ENCODE measurements around the gene PANK4. TPM values are rescaled to one million over a fixed set of nuclear protein-coding genes. Genes with fewer than 3 reads are reported as not detected.

Gene PANK4
- total RNA-seq, 1 donor from 2014 or later, result 37.1 TPM

DNA sequence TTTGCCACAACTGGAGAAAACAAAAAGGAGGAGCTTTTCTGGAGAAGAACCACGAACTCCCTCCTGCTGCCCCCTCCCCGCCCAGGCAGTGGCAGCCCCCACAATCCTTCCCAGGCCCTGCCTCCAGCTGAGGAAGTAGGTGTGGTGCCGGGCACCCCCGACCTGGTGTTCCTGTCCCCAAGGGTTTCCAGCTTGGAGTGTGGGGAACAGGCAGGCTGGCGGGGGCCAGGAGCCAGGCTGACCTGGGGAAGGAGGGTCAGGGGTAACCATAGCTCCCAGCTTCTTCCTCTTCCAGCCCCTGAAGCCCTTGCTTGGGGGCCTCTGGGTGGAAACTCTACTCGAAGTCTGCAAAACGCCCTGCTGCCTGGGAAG lies 7.9 kb upstream of the PANK4 start:
- intact Hi-C loops (cut with DNase I), result no loop called here

DNA sequence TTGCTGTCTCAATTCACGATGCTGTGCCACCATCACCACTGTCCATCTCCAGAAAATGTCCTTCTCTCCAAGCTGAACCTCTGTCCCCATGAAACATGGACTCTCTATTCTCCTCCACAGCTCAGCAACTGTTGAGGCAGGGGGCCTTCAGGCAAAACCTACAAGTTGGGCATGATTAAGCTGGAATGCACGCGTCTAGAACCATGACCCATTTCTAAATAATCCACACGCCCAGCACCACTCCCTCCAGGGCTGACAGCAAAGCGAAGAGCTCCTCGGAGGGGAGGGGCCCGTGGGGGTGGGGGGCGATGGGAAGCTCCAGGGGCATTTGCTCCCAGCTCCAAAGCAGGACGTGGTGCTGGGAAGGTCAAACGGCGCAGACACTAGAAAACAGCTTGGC lies 7.0 kb upstream of the PANK4 start:
- no peak for DNase-seq (ENCODE audit: low spot score)
- intact Hi-C loops (cut with DNase I), result no loop called here

More for the DNA sequence above, 7.9 kb upstream of the PANK4 start:
- DNase-seq (ENCODE audit: low spot score), result no peak

DNA sequence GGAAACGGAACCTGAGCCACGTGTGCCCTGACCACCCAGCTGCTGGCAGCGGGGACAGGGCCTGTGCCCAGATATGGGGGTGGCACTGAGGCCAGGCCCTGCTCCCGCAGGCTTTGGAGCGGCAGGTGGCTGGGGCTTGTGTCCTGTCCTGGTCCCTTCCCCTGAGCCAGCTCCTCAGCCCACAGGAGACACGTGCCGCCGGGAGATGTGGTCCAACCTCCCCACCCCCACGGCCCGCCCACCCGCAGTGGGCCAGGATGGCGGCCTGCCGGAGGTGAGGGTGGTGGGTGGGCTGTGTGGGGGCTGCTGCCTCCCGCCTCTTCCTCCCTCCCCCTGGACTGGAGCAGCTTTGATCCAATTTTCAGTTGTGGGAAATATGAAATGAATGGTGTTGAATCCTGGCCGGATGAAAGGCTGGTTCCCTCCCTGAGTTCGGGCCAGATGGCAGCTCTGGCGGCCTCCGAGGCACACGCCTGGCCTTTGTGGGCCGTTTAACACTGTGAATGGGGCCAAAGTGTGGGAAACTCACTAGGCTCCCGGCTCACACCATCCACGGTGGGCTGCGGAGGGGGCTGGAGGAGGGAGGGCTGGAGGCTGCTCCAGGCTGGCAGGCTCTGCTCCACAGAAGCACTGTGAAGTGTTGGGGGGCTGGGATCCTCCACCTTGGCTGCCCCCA lies 6.2 kb upstream of the PANK4 start:
- no peak for DNase-seq (ENCODE audit: low spot score)
- intact Hi-C loops (cut with DNase I), result no loop called here

DNA sequence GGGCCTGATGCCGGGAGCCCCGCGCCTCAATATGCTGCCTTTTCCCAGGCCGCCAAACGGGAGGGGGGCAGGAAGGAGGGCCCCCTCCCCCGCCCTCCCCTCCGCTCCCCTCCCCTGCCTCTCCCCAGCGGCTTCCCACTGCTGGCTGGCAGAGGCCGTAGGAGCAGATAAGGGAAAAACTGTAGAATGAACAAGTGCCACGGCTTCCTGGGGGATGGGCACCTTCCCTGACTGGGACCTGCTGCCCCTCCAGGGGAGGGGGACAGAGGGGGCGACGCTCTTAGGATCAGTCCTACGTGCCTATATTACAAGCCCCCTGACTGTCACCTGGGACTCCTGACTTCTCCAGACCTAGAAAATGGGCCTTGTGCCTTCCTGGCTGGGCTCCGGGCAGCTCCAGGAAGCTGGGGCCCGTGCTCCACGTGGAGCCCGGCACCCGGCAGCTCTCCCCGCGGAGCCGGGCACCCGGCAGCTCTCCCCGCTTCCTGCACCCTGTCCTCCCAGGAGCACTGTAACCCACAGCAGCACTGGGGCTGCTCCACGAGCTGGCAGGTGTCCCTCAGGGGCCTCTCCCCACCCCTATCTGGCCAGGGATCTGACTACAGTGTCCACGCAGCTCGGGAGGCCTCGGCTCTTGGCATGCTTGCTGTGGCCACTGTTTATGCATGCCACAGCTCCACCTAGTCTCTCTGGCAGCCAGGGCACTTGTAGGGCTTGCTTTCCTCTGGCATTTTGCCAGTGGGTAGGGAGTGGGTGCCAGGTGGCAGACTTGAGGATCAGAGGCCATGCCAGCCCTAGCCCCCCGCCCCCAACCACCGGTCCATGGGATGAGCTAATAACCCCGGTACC lies 4.3 kb upstream of the PANK4 start:
- intact Hi-C loops (cut with DNase I), result loop anchor here (1.0 kb wide), 1 partner anchor 17 kb away; no protein-coding TSS in a partner anchor
- no peak for DNase-seq (ENCODE audit: low spot score)

DNA sequence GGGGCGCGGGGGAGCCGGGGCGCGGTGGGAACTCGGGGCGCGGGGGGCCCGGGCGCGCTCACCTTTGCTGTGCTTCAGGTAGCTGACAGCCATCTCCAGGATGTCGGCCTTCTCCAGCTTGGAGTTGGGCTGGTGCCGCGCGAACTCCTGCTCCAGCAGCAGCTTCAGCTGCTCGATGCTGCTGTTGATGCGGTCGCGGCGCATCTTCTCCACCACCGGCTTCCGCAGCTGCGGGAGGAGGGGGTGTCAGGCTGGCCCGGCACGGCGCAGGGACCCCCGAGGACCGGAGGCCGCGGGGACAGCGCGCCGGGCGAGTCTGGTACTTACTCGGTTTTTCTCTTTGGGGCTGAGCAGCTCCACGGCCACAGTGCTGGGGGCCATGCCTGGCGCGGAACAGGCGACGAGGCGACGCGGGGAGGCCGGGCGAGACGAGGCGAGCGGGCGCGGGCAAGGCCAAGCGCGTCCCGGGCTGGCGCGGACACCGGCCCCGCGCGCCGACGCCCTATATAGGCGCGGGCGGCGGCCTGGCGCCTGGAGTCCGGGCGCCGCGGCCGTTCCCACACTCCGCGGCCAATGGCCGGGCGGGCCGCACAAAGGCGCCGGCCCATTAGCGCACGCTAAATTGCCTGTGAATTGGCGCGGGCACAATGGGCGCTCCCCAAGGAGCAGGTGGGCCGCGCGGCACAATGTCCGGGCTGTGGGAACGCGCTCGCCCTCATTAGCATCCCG lies 3.6 kb upstream of the PANK4 start, which contains the start of gene HES5:
Gene HES5 (minus strand): TSS at position 480 of the 729 bp plus-strand sequence. CDS start 99 bp downstream, at position 381.
- no peak for DNase-seq (ENCODE audit: low spot score)
- intact Hi-C loops (cut with DNase I), result loop anchor here (1.0 to 10.0 kb wide), 4 partner anchors 17 to 215 kb away; partner anchors contain the start of gene PRXL2B

DNA sequence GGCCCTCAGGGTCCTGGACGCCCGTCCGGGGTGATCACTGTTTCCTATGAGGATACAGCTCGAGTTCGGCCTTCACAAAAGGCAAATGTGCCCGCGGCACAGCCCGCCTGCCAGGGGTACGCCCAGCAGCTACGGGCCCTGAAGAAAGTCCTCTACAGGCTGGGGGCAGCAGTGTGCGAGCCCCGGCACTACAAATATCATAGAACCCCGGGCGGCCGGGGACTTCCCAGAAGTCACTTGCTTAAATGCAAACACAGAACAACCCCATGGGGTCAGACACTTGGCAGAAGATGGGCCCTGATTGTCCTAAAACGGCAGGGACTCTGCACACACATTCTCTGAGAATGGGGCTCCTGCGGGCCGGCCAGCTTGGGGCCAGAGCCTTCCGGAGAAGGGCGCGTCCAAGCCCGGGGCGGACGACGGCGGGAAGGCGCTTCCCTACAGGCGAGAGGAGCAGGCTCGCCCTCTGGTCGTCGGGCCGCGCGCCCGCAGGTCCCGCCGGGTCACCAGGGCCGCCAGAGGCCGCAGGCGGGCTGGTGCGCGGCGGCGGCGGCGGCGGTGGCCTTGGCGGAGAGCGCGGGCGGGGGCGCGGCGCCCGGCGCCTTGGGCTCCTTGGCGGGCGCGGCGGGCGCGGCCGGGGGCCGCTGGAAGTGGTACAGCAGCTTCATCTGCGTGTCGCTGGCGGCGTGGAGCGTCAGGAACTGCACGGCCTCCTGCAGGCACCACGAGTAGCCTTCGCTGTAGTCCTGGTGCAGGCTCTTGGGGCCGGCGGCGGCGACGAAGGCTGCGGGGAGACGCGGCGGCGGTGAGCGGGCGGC lies 2.8 kb upstream of the PANK4 start:
- no peak for DNase-seq (ENCODE audit: low spot score)
- intact Hi-C loops (cut with DNase I), result loop anchor here (5.0 to 10.0 kb wide), 3 partner anchors 58 to 214 kb away; partner anchors contain the start of gene PRXL2B

DNA sequence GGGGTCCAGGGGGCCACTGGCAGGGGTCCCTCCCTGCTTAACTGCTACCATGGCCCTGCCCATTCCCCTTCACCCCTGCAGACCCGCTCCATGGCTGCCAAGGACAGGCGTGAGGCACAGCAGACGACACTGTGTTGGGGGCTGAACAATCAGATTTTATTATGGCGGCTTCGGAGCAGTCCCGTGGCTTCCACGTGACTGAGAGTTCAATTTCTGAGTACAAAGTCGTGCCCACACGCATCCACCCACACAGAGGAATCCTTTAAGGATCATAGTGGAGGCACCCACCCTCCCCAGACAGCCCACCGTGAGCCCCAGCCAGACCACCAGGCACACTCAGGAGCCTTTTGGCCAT lies 2.2 kb upstream of the PANK4 start:
- DNase-seq (ENCODE audit: low spot score), result no peak
- intact Hi-C loops (cut with DNase I), result loop anchor here (5.0 to 10.0 kb wide), 3 partner anchors 59 to 214 kb away; partner anchors contain the start of gene PRXL2B

DNA sequence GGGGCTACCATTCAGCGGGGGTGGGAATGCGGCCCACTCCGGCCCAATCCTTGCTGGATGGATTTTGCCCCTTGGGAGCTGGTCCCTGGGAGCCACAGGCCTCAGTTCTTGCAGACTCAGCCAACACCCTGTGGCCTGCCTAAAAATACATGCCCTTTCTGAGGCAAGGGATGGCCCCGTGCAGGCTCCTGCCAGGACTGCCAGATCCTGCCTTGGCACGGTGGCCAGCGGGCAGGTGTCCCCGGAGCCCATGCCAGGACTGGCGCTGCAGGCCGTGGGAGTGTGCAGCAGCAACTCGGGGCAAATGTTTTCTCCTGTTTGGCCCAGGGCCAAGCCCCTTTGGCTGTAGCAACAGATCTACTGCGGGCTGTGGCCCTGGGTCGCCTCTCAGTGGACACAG lies 1.6 kb upstream of the PANK4 start:
- intact Hi-C loops (cut with DNase I), result loop anchor here (5.0 to 10.0 kb wide), 3 partner anchors 59 to 213 kb away; partner anchors contain the start of gene PRXL2B
- DNase-seq (ENCODE audit: low spot score), result peak; percentile 85

DNA sequence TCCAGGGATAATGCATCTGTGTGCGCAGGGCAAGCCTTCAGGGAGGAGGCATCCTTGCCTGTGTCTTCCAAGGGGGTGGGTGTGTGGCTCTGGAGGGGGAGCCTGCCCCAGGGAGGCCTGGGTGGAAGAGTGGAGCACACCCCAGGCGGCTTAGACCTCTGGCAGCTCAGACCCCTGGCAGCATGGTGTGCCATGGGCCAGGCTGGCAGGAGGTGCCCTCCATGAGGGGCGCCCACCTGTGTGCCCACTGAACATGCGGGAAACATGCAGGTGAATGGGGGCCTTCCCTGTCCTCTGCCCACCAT lies 1.1 kb upstream of the PANK4 start:
- intact Hi-C loops (cut with DNase I), result loop anchor here (1.0 to 10.0 kb wide), 4 partner anchors 60 to 213 kb away; partner anchors contain the start of genes PEX10 and PRXL2B
- no peak for DNase-seq (ENCODE audit: low spot score)

DNA sequence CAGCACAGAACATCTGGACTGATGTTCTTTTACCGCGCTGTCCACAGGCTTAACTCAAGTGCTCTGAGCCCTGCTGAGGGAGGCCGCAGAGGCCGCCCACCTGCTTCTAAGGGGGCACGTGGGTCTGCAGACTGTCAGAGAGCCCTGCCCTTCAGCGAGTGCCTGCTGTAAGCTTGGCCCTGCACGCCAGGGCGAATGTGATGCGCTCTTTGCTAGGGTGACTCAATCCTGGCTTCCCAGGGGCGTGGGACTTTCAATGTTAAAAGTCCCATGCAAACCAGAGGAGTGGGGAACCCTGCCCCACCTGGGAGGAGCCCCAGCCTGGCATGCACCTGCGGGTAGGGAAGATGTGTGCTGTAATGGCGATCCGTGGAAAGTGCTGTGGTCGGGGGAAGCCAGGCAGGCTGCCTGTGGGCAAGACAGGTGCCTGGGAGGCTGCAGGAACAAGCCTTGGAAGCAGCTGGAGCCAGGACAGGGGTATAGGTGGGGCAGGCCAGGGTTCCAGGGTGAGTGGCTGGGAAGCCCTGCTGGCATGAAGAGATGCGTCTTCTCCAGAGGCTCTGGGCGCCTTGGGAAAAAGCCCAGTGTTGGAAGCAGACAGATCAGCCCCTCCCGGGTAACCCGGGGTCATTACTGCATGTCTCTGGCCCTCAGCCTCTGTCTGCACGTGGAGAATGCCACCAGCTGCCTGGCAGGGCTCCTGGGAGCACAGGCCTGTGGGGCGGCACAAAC lies 594 bp upstream of the PANK4 start:
- no peak for DNase-seq (ENCODE audit: low spot score)
- intact Hi-C loops (cut with DNase I), result loop anchor here (1.0 to 10.0 kb wide), 4 partner anchors 60 to 212 kb away; partner anchors contain the start of genes PEX10 and PRXL2B

DNA sequence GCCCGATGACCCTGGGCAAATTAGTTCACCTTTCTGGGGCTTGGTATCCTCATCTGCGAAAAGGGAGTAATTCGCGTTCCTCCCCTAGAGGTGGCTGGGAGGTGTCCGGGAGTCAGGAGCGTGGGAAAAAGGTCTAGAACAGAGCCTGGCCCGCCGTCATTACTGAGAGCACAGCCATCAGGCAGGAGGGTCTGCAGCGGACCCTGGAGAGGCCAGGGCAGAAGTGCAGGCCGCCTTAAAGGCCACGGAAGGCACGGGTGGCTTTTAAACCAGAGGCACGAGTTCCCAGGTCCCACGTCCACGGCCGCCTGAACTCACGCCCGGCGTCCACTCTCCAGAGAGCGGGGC lies 850 bp downstream of the PANK4 start:
- DNase-seq (ENCODE audit: low spot score), result no peak
- intact Hi-C loops (cut with DNase I), result loop anchor here (5.0 to 10.0 kb wide), 3 partner anchors 62 to 211 kb away; partner anchors contain the start of gene PRXL2B

DNA sequence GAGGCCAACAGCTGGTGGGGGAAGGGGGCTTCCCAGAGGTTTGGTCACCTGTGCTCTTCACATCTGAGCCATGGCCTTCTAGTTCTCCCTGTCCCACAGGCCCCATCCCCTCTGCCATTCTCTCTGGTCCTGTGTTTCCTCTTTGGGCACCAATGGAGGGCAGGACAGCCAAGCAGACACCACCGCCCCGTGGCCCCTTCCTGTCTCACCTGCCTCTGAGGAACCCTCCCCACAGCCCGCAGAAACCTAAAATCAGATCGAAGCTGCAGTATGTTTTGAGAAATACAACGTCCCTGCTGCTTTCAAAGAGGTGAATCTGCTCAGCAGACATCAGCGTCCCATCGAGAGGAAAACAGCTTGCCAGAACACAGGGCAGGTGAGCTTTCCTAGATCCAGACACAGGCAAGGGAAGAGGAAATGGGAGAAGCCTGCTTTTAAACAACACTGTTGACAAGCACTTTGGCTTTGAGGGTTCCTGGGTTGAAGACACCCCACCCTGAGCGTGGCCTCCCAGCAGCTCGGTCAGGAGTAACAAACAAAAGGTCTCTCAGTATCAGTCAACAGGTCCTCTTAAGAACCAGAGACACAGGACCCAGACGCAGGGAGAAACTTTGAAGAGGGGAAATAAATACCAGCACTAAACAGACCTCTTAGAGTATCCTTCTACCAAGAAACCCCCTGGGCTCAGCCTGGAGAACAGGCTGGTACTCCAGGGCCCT lies 2.3 kb downstream of the PANK4 start:
- DNase-seq (ENCODE audit: low spot score), result no peak
- intact Hi-C loops (cut with DNase I), result loop anchor here (10.0 kb wide), 2 partner anchors 121 to 209 kb away; no protein-coding TSS in a partner anchor

DNA sequence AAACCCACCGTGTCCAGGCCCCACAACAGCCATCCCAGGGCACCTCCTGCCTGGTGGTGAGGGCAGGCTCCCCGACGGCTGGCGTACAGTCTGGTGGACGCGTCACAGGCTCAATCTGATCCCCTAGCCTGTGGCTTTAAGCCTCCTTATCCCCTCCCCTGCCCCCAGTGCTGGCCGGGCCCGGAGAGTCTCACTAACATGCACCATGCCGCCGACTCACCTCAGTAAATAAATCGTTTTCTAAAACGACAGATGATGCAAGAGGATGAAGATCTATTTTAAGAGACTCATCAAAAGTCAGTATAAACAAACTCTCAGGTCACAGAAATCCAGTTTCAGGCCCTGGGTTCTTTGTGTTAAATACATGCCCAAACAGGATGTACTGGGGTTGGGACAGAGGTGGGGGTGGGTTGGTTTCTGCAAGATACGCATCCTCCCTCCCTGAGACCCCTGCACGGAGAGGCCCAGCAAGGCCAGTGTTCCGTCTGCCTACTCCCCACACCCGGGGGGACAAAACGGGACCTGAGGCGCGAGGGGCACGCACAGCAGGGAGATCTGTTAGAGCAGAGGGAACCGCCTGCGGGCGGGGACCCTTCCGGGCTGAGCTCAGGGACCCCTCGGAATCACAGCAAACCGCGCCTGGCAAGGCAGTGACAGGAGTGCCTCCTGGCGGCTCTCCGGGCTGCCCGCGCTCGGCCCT lies 3.1 kb downstream of the PANK4 start:
- intact Hi-C loops (cut with DNase I), result loop anchor here (10.0 kb wide), 2 partner anchors 121 to 209 kb away; no protein-coding TSS in a partner anchor
- DNase-seq (ENCODE audit: low spot score), result no peak

DNA sequence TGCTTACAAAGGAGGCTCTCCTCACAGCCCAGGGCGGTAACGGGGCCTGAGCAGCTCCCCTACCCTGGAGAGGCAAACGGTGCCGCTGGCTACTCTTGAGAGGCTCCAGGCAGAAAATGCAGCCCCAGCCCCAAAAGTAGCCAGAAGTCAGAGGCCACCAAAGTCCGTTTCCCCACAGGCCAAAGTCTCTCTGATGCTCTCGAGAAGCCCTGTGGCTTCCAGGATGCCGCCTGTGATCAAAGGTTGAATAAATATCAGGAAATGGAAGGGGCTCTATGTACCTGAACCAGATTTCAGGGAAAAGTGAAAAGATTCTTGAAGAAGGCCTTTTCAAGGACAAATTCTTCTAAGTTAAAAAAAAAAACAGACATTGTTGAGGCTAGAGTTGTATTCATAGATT lies 4.2 kb downstream of the PANK4 start:
- no peak for DNase-seq (ENCODE audit: low spot score)
- intact Hi-C loops (cut with DNase I), result loop anchor here (10.0 kb wide), 2 partner anchors 123 to 207 kb away; no protein-coding TSS in a partner anchor

DNA sequence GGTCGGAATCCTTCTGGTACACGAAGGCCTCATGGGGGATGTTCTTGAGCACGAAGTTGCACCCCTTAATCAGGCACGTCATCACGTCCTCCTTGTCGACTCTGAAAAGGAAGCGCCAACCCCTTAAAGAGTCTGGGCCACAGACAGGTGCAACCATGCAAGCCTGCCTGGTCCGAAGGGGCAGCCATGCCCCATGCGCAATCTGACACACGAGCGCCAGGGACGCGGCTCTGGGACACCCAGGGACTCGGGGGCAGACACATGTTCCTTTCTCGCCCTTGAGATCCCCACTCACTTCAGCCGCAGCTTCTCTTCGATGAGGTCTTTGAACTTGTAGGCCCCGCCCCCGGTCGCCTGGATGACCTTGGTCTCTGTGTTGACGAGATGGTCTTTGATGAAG lies 5.6 kb downstream of the PANK4 start:
- intact Hi-C loops (cut with DNase I), result loop anchor here (10.0 kb wide), 2 partner anchors 124 to 206 kb away; no protein-coding TSS in a partner anchor
- DNase-seq (ENCODE audit: low spot score), result no peak

DNA sequence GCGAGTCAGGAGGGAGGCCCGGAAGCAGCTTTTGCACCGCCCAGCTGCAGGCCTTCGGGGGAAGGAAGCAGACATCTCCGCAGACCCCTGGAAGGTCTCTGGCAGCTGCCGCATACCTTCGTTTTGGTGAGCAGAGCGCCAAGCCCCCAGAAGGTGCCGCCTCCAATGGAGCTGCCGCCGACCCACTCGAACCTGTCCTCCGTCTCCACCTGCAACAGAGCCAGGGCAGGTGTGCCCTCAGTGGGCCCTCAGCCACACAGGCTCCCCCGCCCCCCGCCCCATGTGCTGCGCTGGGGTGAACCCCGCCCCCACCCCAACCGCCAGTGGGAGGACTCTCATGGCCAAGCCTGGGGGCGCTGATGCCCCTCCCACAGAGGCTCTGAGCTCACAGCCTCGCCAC lies 6.2 kb downstream of the PANK4 start:
- DNase-seq (ENCODE audit: low spot score), result no peak
- intact Hi-C loops (cut with DNase I), result loop anchor here (10.0 kb wide), 2 partner anchors 125 to 205 kb away; no protein-coding TSS in a partner anchor

DNA sequence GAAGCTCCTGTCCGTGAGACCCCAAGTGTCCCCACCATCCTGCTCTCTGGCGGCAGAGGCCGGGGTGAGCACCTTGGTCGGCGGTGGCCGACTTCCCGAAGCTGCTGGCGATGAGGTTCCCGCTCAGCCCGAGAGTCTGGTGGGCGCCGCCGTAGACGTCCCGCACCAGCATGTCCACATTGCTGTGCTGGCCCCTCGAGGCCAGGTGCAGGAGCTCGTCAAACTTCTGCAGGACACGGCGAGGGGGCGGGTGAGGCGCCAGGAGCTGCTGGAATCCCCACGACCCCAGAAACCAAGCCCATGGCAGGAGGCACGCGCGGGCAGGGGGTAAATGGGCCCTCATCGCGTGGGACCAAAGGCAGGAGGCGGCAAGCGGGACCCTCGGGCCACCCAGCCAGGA lies 6.7 kb downstream of the PANK4 start:
- no peak for DNase-seq (ENCODE audit: low spot score)
- intact Hi-C loops (cut with DNase I), result loop anchor here (10.0 kb wide), 2 partner anchors 125 to 205 kb away; no protein-coding TSS in a partner anchor
